Suprapubic skin (tissue), 4 donors: ENCODE results near the gene FGFR3. TPM values are rescaled to one million over a fixed set of nuclear protein-coding genes. Genes with fewer than 3 reads are reported as not detected.

ENCODE experiments used
- DNase-seq, 2 donors: peaks; one replicate each; pipeline ENCODE4 v3.0.0-alpha.2; 2019; ENCODE audit warnings: low spot score in 2 of 2
- H3K27ac ChIP-seq: fragments of 200-600 bp; sonication (generic); one replicate; pipeline ENCODE4 v1.5.1; 2019
- H3K27me3 ChIP-seq: fragments of 200-600 bp; sonication (generic); one replicate; pipeline ENCODE4 v1.5.1; 2019
- H3K36me3 ChIP-seq: fragments of 200-600 bp; sonication (generic); one replicate; pipeline ENCODE4 v1.5.1; 2019
- H3K4me1 ChIP-seq: fragments of 200-600 bp; sonication (generic); one replicate; pipeline ENCODE4 v1.5.1; 2019
- H3K4me3 ChIP-seq: fragments of 200-600 bp; sonication (generic); one replicate; pipeline ENCODE4 v1.5.1; 2019; ENCODE audit warnings: mild to moderate bottlenecking
- H3K9me3 ChIP-seq: fragments of 200-600 bp; sonication (generic); one replicate; pipeline ENCODE4 v1.5.1; 2019
- CTCF ChIP-seq, 2 donors: fragments of 200-600 bp in 1 of 2; fragments of 450-650 bp in 1 of 2; sonication (generic) in 1 of 2; IDR thresholded peaks; one replicate each; pipeline ENCODE4 v1.5.1; 2016 to 2019; ENCODE audit warnings: antibody characterized with exemption in 2 of 2, mild to moderate bottlenecking in 1 of 2, moderate library complexity in 1 of 2
- EP300 ChIP-seq: sonication (generic); formaldehyde crosslinking; IDR thresholded peaks from one replicate; pipeline ENCODE4 v1.6.1; 2017; ENCODE audit warnings: antibody characterized with exemption
- POLR2A ChIP-seq, 2 donors: fragments of 450-650 bp; IDR thresholded peaks; one replicate each; pipeline ENCODE4 v1.6.1; 2017; ENCODE audit warnings: antibody characterized with exemption in 2 of 2, mild to moderate bottlenecking in 2 of 2, moderate library complexity in 2 of 2
- POLR2AphosphoS5 ChIP-seq, 3 donors: sonication (generic); formaldehyde crosslinking; IDR thresholded peaks; one replicate each; pipeline ENCODE4 v1.6.1; 2017; ENCODE audit warnings: antibody characterized with exemption in 3 of 3
- WGBS: methylation state at CpG from one replicate; pipeline ENCODE4 v1.1.5; 2018; 5-methylcytosine and 5-hydroxymethylcytosine counted together
- total RNA-seq, 4 donors: library from RNA; depleted of rRNA; stranded (reverse); fragments of >200 nt; gene quantifications; one replicate each; pipeline ENCODE4 v1.1.0, GENCODE V29; 2016

Gene FGFR3
- total RNA-seq, 4 donors from 2014 or later = 511 to 829 (median 662) TPM

- no peak overlapping the region for H3K27ac ChIP-seq
- H3K27me3 ChIP-seq = peaks cover 34% of the 10 kb centered on the region
- peak overlapping the region; percentile 56 for H3K4me3 ChIP-seq
- no peaks in the 10 kb centered on the region for H3K36me3 ChIP-seq
- H3K4me1 ChIP-seq = peaks cover 64% of the 10 kb centered on the region
- 0% methylated on average over 2 of the region's 41 CpGs for WGBS
- no peak for TF ChIP-seq EP300
- TF ChIP-seq POLR2A (IDR thresholded peaks at IDR 0.05) = no peak
- no peak for TF ChIP-seq POLR2AphosphoS5 (IDR thresholded peaks at IDR 0.05)
- TF ChIP-seq CTCF (IDR thresholded peaks at IDR 0.05) = no peak
- no peaks in the 10 kb centered on the region for H3K9me3 ChIP-seq
- no peak for DNase-seq
Observed at GRCh38 chr4:1766106-1767060, 26.7 kb upstream of the FGFR3 start.

- TF ChIP-seq CTCF (IDR thresholded peaks at IDR 0.05) (no peak), POLR2AphosphoS5 (IDR thresholded peaks at IDR 0.05) (no peak), EP300 (no peak), POLR2A (IDR thresholded peaks at IDR 0.05) (no peak)
- Histone ChIP-seq H3K4me1 (peaks cover 72% of the 10 kb centered on the region), H3K27me3 (peaks cover 38% of the 10 kb centered on the region), H3K27ac (peak overlapping the region; percentile 50), H3K4me3 (peak overlapping the region; percentile 56), H3K36me3 (no peaks in the 10 kb centered on the region), H3K9me3 (no peaks in the 10 kb centered on the region)
- WGBS = 0% methylated on average over 3 of the region's 84 CpGs
- DNase-seq = no peak
Observed at GRCh38 chr4:1767061-1767769, 25.9 kb upstream of the FGFR3 start.

- 77% methylated on average over 4 of the region's 32 CpGs for WGBS
- peaks cover 38% of the 10 kb centered on the region for H3K27me3 ChIP-seq
- TF ChIP-seq CTCF (IDR thresholded peaks at IDR 0.05) (peak in 1 of 2 donors; percentile 43), POLR2A (IDR thresholded peaks at IDR 0.05) (no peak), POLR2AphosphoS5 (IDR thresholded peaks at IDR 0.05) (no peak), EP300 (no peak)
- H3K27ac ChIP-seq = peak overlapping the region; percentile 50
- no peaks in the 10 kb centered on the region for H3K36me3 ChIP-seq
- H3K9me3 ChIP-seq = no peaks in the 10 kb centered on the region
- peaks cover 75% of the 10 kb centered on the region for H3K4me1 ChIP-seq
- DNase-seq = no peak
- peak overlapping the region; percentile 56 for H3K4me3 ChIP-seq
Observed at GRCh38 chr4:1767770-1768366, 25.2 kb upstream of the FGFR3 start.

DNA sequence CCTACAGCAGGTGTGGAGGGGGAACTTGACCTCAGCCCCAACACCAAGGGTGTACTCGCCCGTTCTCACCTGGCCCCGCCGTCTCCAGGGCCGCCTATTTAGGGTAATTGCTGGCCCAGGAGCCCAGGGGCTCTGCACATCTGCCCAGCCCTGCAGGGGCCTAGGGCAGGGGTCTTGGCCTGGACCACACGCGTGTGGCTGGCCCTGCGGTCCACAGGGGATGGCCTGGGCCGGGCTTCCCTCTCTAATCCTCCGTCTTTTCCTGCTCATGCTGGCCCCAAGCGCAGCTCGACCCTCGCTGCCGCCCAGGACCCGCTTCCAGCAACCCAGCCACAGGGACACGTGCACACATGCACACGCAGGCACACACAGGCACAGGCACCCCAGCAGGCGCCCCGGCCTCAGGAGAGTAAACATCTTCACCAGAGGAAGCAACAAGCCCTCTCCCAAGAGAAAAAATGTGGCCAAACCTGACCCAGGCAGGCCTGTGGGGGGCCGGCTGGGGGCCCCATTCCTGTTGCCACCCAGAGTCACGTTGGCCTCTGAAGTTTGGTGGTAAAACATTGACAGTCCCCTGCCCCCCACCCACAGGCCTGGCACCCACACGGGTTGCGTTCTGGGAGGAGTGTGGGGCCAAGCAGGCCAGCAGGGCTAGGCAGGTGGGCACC lies 24.6 kb upstream of the FGFR3 start:
- H3K4me1 ChIP-seq = peaks cover 71% of the 10 kb centered on the region

More for the DNA sequence above, 24.6 kb upstream of the FGFR3 start:
- no peak for DNase-seq
- Histone ChIP-seq H3K4me3 (peak overlapping the region; percentile 56), H3K36me3 (no peaks in the 10 kb centered on the region), H3K27me3 (peaks cover 38% of the 10 kb centered on the region), H3K9me3 (no peaks in the 10 kb centered on the region), H3K27ac (peak overlapping the region; percentile 17)
- TF ChIP-seq CTCF (IDR thresholded peaks at IDR 0.05) = no peak
- no peak for TF ChIP-seq EP300
- no peak for TF ChIP-seq POLR2A (IDR thresholded peaks at IDR 0.05)
- TF ChIP-seq POLR2AphosphoS5 (IDR thresholded peaks at IDR 0.05) = no peak
- 45% methylated on average over 20 of the region's 23 CpGs for WGBS
